ENCODE measurements around the gene PTS. TPM values are rescaled to one million over a fixed set of nuclear protein-coding genes. Genes with fewer than 3 reads are reported as not detected.
A peak's percentile ranks its signal among the peaks of the same experiment; 100 is the strongest.

PTS gene
- total RNA-seq, 6 donors from 2014 or later = 15.0 to 26.5 (median 21.2) TPM

- WGBS, 2 donors = 46 to 61% methylated on average over 1 of the region's 1 CpG
- TF ChIP-seq POLR2AphosphoS5 (IDR thresholded peaks at IDR 0.05) (no peak), POLR2A (IDR thresholded peaks at IDR 0.05) (no peak), CTCF (IDR thresholded peaks at IDR 0.05) (no peak), EP300 (IDR thresholded peaks at IDR 0.05) (no peak)
- Histone ChIP-seq H3K9me3 (no peaks in the 10 kb centered on the region), H3K4me1 (peaks cover 7 to 16% (median 12%) of the 10 kb centered on the region in 4 donors), H3K27me3 (no peaks in the 10 kb centered on the region), H3K4me3 (no peak overlapping the region), H3K27ac (no peak overlapping the region), H3K36me3 (no peaks in the 10 kb centered on the region)
- DNase-seq = no peak
- no peak for ATAC-seq (ENCODE audit: low FRiP score in 2 of 2)
Observed at GRCh38 chr11:112223121-112223520, 3.1 kb upstream of the PTS start.

- peaks cover 0 to 3% (median under 1%) of the 10 kb centered on the region in 4 donors for H3K36me3 ChIP-seq
- WGBS, 2 donors = 91% methylated on average over 5 of the region's 5 CpGs
Observed at GRCh38 chr11:112223754-112224532, 2.3 kb upstream of the PTS start.

GRCh38 chr11:112225753-112226061, 521 bp upstream of the PTS start:
- DNase-seq (no peak), ATAC-seq (ENCODE audit: low FRiP score in 2 of 2) (peak in 1 of 2 donors; percentile 87)

More at GRCh38 chr11:112223754-112224532, 2.3 kb upstream of the PTS start:
- DNase-seq (no peak), ATAC-seq (ENCODE audit: low FRiP score in 2 of 2) (no peak)
- H3K27me3 ChIP-seq = no peaks in the 10 kb centered on the region
- no peak overlapping the region for H3K27ac ChIP-seq
- peaks cover 7 to 16% (median 12%) of the 10 kb centered on the region in 4 donors for H3K4me1 ChIP-seq
- no peak overlapping the region for H3K4me3 ChIP-seq
- TF ChIP-seq CTCF (IDR thresholded peaks at IDR 0.05) = no peak
- no peak for TF ChIP-seq EP300 (IDR thresholded peaks at IDR 0.05)
- TF ChIP-seq POLR2A (IDR thresholded peaks at IDR 0.05) = no peak
- TF ChIP-seq POLR2AphosphoS5 (IDR thresholded peaks at IDR 0.05) = no peak
- H3K9me3 ChIP-seq = no peaks in the 10 kb centered on the region

GRCh38 chr11:112226831-112227401, 688 bp downstream of the PTS start:
- Histone ChIP-seq H3K9me3 (no peaks in the 10 kb centered on the region), H3K4me3 (peak overlapping the region; percentile 65 to 74 (median 70)), H3K4me1 (peaks cover 7 to 12% (median 10%) of the 10 kb centered on the region in 4 donors), H3K27ac (peak overlapping the region; percentile 90 to 99 (median 98)), H3K36me3 (peaks cover 0 to 28% (median 14%) of the 10 kb centered on the region in 4 donors), H3K27me3 (no peaks in the 10 kb centered on the region)
- WGBS, 2 donors = 9 to 10% methylated on average over 16 of the region's 16 CpGs
- TF ChIP-seq EP300 (IDR thresholded peaks at IDR 0.05) (no peak), POLR2A (IDR thresholded peaks at IDR 0.05) (no peak), POLR2AphosphoS5 (IDR thresholded peaks at IDR 0.05) (no peak), CTCF (IDR thresholded peaks at IDR 0.05) (no peak)
- ATAC-seq (ENCODE audit: low FRiP score in 2 of 2) (peak; percentile 60 to 62), DNase-seq (no peak)

More at GRCh38 chr11:112225753-112226061, 521 bp upstream of the PTS start:
- peak overlapping the region; percentile 90 to 99 (median 98) for H3K27ac ChIP-seq
- peaks cover 0 to 21% (median 13%) of the 10 kb centered on the region in 4 donors for H3K36me3 ChIP-seq
- H3K4me1 ChIP-seq = peaks cover 7 to 14% (median 11%) of the 10 kb centered on the region in 4 donors
- no peaks in the 10 kb centered on the region for H3K27me3 ChIP-seq
- H3K4me3 ChIP-seq = peak overlapping the region; percentile 65 to 74 (median 70)
- no peaks in the 10 kb centered on the region for H3K9me3 ChIP-seq
- 34 to 36% methylated on average over 8 of the region's 8 CpGs for WGBS, 2 donors
- TF ChIP-seq POLR2AphosphoS5 (IDR thresholded peaks at IDR 0.05) = no peak
- no peak for TF ChIP-seq EP300 (IDR thresholded peaks at IDR 0.05)
- TF ChIP-seq POLR2A (IDR thresholded peaks at IDR 0.05) = no peak
- no peak for TF ChIP-seq CTCF (IDR thresholded peaks at IDR 0.05)

All from upper lobe of left lung (tissue), 6 donors.